IPS-20b (cell line): Measurements from ENCODE around the gene SLC30A5.
"Not testable (repeated sequence)": the region's sequence is repeated elsewhere in the genome, so short reads cannot be mapped to it uniquely, and the experiment has no call there.

Experiments
- H3K27ac ChIP-seq: one replicate; pipeline ENCODE4 v1.5.1; 2013; ENCODE audit warnings: low read length
- H3K27me3 ChIP-seq: 2 replicates; pipeline ENCODE4 v1.6.1; 2013; ENCODE audit warnings: mild to moderate bottlenecking, low read length, inconsistent platforms; ENCODE audit not compliant: insufficient read depth
- H3K36me3 ChIP-seq: 2 replicates; pipeline ENCODE4 v1.6.1; 2013; ENCODE audit warnings: low read depth, mild to moderate bottlenecking, inconsistent platforms, low read length, moderate library complexity; ENCODE audit not compliant: insufficient read depth
- H3K4me1 ChIP-seq: 2 replicates; pipeline ENCODE4 v1.6.1; 2013; ENCODE audit warnings: mild to moderate bottlenecking, control low read depth, inconsistent platforms, low read length, moderate library complexity; ENCODE audit not compliant: insufficient read depth
- H3K4me3 ChIP-seq: 2 replicates; pipeline ENCODE4 v1.5.1; 2013; ENCODE audit warnings: mild to moderate bottlenecking, low read length, inconsistent platforms
- H3K9ac ChIP-seq: 2 replicates; pipeline ENCODE4 v1.6.1; 2013; ENCODE audit warnings: low read depth, mild to moderate bottlenecking, inconsistent platforms, low read length, moderate library complexity
- H3K9me3 ChIP-seq: 2 replicates; pipeline ENCODE4 v1.6.1; 2013; ENCODE audit warnings: mild to moderate bottlenecking, low read depth, low read length, inconsistent platforms; ENCODE audit not compliant: insufficient read depth

Gene SLC30A5

GRCh38 chr5:69148576-69148975 lies 54.8 kb downstream of the SLC30A5 start:
- H3K9me3 ChIP-seq, H3K27ac ChIP-seq, H3K9ac ChIP-seq: not testable (repeated sequence)

GRCh38 chr5:69148981-69149675 lies 55.3 kb downstream of the SLC30A5 start:
- Histone ChIP-seq H3K9me3 (no peaks in the 10 kb centered on the region), H3K4me3 (no peak overlapping the region), H3K9ac (no peak overlapping the region), H3K4me1 (no peaks in the 10 kb centered on the region), H3K27me3 (no peaks in the 10 kb centered on the region), H3K27ac (no peak overlapping the region), H3K36me3 (no peaks in the 10 kb centered on the region)

More at GRCh38 chr5:69148576-69148975, 54.8 kb downstream of the SLC30A5 start:
- H3K36me3 ChIP-seq, H3K4me1 ChIP-seq, H3K4me3 ChIP-seq, H3K27me3 ChIP-seq: not testable (repeated sequence)

DNA sequence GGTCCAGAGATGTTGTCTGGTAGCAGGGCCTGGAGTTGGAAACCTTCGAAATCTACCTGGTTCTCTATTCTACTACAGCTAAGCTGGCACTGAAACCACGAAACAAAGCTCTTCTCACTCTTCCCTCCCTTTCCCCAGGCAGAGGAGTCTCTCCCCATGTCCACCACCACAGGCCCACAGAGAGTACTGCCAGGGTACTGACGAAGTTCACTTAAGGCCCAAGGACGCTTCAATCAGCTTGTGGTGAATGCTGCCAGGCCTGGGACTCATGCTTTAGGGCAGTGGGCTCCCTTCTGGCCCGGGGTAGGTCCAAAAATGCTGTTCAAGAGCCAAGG lies 55.8 kb downstream of the SLC30A5 start:
- Histone ChIP-seq H3K4me3 (no peak overlapping the region), H3K4me1 (no peaks in the 10 kb centered on the region), H3K36me3 (no peaks in the 10 kb centered on the region), H3K27ac (no peak overlapping the region), H3K27me3 (no peaks in the 10 kb centered on the region), H3K9ac (no peak overlapping the region), H3K9me3 (no peaks in the 10 kb centered on the region)

DNA sequence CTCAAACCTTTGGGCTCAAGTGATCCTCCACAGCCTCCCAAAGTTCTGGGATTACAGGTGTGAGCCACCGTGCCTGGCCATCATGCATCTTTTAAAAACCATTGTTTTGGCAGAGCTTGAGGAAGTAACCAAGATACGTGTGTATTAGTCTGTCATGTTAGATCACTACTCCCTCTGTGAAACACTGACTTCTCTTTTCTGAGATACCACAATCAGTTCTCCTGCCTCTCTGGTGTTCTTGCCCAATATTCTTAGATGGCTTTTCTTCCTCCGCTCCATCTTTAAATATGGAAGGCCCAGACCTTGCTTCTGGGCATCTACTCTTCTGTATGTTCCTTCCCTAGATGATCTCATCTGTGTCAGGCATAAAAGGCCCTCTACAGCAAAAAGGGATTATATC lies 58.9 kb downstream of the SLC30A5 start:
- Histone ChIP-seq H3K9ac (no peak overlapping the region), H3K4me1 (no peaks in the 10 kb centered on the region), H3K4me3 (no peak overlapping the region), H3K27ac (no peak overlapping the region), H3K36me3 (no peaks in the 10 kb centered on the region), H3K9me3 (no peaks in the 10 kb centered on the region), H3K27me3 (no peaks in the 10 kb centered on the region)

- H3K27ac ChIP-seq, result no peak overlapping the region
- no peaks in the 10 kb centered on the region for H3K36me3 ChIP-seq
- no peaks in the 10 kb centered on the region for H3K27me3 ChIP-seq
- H3K4me1 ChIP-seq, result no peaks in the 10 kb centered on the region
- no peak overlapping the region for H3K4me3 ChIP-seq
- no peak overlapping the region for H3K9ac ChIP-seq
- H3K9me3 ChIP-seq, result no peaks in the 10 kb centered on the region
Measured at GRCh38 chr5:69156456-69156855, 62.6 kb downstream of the SLC30A5 start.

GRCh38 chr5:69158039-69158438 lies 64.2 kb downstream of the SLC30A5 start:
- Histone ChIP-seq H3K9me3 (no peaks in the 10 kb centered on the region), H3K36me3 (no peaks in the 10 kb centered on the region), H3K27ac (no peak overlapping the region), H3K9ac (no peak overlapping the region), H3K4me3 (no peak overlapping the region), H3K27me3 (no peaks in the 10 kb centered on the region), H3K4me1 (no peaks in the 10 kb centered on the region)

- Histone ChIP-seq H3K27me3 (no peaks in the 10 kb centered on the region), H3K9me3 (no peaks in the 10 kb centered on the region), H3K9ac (no peak overlapping the region), H3K36me3 (no peaks in the 10 kb centered on the region), H3K4me3 (no peak overlapping the region), H3K27ac (no peak overlapping the region), H3K4me1 (no peaks in the 10 kb centered on the region)
Measured at GRCh38 chr5:69160651-69161050, 66.8 kb downstream of the SLC30A5 start.

DNA sequence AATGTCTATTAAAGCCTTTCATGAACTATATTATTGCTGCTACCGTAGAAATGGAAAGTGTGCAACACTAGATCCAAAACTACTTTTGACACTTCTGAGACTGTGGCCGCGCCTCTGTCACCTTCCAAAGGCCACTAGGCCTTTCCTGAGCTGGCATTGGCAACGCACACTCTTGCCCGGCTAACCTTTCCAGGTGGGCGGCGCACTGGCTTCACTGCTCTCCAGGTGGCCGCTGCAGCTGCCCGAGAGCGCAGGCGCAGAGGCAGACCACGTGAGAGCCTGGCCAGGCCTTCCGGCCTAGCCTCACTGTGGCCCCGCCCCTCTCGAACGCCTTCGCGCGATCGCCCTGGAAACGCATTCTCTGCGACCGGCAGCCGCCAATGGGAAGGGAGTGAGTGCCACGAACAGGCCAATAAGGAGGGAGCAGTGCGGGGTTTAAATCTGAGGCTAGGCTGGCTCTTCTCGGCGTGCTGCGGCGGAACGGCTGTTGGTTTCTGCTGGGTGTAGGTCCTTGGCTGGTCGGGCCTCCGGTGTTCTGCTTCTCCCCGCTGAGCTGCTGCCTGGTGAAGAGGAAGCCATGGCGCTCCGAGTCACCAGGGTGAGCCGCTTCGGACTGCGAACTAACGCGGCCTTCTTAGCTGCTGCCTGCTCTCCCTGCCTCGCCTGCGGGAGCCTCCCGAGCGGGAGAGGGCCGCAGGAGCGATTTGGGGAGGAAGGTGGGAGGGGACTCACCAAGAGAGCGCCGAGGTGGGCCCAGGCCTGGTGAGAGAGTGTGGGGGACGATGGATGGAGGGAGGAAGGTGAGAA lies 73.1 kb downstream of the SLC30A5 start, which contains the start of gene CCNB1:
Gene CCNB1, plus strand, starts transcription at position 465 of the 807 bp plus-strand sequence. Its CDS starts 113 bp downstream, at position 578.
- peaks cover 42% of the 10 kb centered on the region for H3K36me3 ChIP-seq
- peak within 1 kb of the TSS; percentile 92 for H3K4me3 ChIP-seq
- peak within 1 kb of the TSS; percentile 100 for H3K9ac ChIP-seq
- H3K4me1 ChIP-seq, result peaks cover 11% of the 10 kb centered on the region; the same call in 1 of the 2 replicates
- H3K27ac ChIP-seq, result peak within 1 kb of the TSS; percentile 88
- H3K27me3 ChIP-seq, result no peaks in the 10 kb centered on the region
- no peaks in the 10 kb centered on the region for H3K9me3 ChIP-seq

DNA sequence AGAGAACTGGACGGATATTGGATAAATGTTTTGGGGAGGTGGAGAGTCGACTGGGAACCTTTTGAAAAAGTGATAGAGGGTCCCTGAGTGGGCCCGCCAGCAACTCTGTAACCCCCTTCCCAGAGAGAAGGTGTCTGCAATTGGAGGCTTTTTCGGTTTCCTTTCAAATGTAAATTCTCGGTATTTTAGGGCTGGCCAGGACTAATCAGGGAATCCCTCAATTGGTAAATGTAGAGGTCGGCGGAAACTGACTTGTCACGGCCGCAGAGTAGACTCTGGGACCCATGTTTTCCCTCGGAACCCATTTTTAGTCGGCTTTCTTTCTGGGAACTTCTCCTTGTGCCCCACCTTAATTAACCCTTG lies 73.7 kb downstream of the SLC30A5 start:
- peaks cover 48% of the 10 kb centered on the region for H3K36me3 ChIP-seq
- H3K9me3 ChIP-seq, result no peaks in the 10 kb centered on the region
- H3K9ac ChIP-seq, result peak overlapping the region; percentile 100
- H3K27me3 ChIP-seq, result no peaks in the 10 kb centered on the region
- peaks cover 11% of the 10 kb centered on the region; the same call in 1 of the 2 replicates for H3K4me1 ChIP-seq
- peak overlapping the region; percentile 92 for H3K4me3 ChIP-seq
- H3K27ac ChIP-seq, result peak overlapping the region; percentile 88

DNA sequence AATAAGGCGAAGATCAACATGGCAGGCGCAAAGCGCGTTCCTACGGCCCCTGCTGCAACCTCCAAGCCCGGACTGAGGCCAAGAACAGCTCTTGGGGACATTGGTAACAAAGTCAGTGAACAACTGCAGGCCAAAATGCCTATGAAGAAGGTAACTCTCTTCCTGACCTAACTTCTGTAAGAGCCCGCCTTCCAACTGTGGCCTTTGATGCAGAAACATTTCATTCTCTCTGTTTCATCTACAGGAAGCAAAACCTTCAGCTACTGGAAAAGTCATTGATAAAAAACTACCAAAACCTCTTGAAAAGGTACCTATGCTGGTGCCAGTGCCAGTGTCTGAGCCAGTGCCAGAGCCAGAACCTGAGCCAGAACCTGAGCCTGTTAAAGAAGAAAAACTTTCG lies 74.1 kb downstream of the SLC30A5 start:
- H3K27me3 ChIP-seq, result no peaks in the 10 kb centered on the region
- H3K4me3 ChIP-seq, result peak overlapping the region; percentile 92
- H3K9ac ChIP-seq, result peak overlapping the region; percentile 100
- H3K36me3 ChIP-seq, result peaks cover 52% of the 10 kb centered on the region
- no peaks in the 10 kb centered on the region for H3K9me3 ChIP-seq
- H3K4me1 ChIP-seq, result peaks cover 11% of the 10 kb centered on the region; the same call in 1 of the 2 replicates
- no peak overlapping the region for H3K27ac ChIP-seq

DNA sequence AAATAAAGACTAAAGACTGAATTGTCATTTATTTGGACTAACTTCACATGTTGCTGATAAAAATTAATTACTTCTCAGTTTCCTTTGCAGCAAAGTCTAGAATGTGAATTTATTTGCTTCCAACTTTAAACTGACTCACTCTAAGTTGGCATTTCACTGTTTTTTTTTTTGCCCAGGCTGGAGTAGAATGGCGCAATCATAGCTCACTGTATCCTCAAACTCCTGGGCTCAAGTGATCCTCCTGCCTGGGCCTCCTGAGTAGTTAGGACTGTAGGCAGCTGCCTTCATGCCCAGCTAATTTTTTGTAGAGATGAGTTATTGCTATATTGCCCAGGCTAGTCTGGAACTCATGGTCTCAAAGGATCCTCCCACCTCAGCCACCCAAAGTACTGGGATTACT lies 76.7 kb downstream of the SLC30A5 start:
- Histone ChIP-seq H3K36me3 (peaks cover 78% of the 10 kb centered on the region), H3K9me3 (no peaks in the 10 kb centered on the region), H3K4me3 (no peak overlapping the region), H3K27me3 (no peaks in the 10 kb centered on the region), H3K4me1 (peaks cover 11% of the 10 kb centered on the region; the same call in 1 of the 2 replicates), H3K27ac (no peak overlapping the region), H3K9ac (no peak overlapping the region)

DNA sequence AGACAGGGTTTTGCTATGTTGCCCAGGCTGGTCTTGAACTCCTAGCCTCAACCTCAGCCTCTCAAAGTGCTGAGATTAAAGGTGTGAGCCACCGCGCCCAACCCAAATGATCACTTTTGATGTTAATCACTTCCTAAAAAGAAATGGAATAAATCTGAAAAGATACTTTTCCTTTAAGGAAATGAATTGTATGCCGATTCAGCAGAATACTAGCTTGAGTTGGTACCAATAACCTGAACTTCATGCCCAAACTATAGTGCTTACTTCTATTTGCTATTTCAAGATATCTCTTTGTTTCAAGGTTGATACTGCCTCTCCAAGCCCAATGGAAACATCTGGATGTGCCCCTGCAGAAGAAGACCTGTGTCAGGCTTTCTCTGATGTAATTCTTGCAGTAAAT lies 77.2 kb downstream of the SLC30A5 start:
- no peaks in the 10 kb centered on the region for H3K27me3 ChIP-seq
- H3K36me3 ChIP-seq, result peaks cover 83% of the 10 kb centered on the region
- H3K4me1 ChIP-seq, result peaks cover 11% of the 10 kb centered on the region; the same call in 1 of the 2 replicates
- H3K4me3 ChIP-seq, result no peak overlapping the region
- H3K9ac ChIP-seq, result no peak overlapping the region
- H3K9me3 ChIP-seq, result no peaks in the 10 kb centered on the region
- no peak overlapping the region for H3K27ac ChIP-seq
